NK-92 treated with Interleukin-12 subunit alpha and Interleukin-12 subunit beta, amount 100 ng/mL, for 24 hours (cell line): ENCODE results near the gene ACBD4.
A peak's percentile ranks its signal among the peaks of the same experiment; 100 is the strongest.

Experiments
- DNase-seq: peaks from one replicate; lab custom pipeline; 2025; lab: John Stamatoyannopoulos, UW

The ACBD4 gene, protein sequence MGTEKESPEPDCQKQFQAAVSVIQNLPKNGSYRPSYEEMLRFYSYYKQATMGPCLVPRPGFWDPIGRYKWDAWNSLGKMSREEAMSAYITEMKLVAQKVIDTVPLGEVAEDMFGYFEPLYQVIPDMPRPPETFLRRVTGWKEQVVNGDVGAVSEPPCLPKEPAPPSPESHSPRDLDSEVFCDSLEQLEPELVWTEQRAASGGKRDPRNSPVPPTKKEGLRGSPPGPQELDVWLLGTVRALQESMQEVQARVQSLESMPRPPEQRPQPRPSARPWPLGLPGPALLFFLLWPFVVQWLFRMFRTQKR

DNA sequence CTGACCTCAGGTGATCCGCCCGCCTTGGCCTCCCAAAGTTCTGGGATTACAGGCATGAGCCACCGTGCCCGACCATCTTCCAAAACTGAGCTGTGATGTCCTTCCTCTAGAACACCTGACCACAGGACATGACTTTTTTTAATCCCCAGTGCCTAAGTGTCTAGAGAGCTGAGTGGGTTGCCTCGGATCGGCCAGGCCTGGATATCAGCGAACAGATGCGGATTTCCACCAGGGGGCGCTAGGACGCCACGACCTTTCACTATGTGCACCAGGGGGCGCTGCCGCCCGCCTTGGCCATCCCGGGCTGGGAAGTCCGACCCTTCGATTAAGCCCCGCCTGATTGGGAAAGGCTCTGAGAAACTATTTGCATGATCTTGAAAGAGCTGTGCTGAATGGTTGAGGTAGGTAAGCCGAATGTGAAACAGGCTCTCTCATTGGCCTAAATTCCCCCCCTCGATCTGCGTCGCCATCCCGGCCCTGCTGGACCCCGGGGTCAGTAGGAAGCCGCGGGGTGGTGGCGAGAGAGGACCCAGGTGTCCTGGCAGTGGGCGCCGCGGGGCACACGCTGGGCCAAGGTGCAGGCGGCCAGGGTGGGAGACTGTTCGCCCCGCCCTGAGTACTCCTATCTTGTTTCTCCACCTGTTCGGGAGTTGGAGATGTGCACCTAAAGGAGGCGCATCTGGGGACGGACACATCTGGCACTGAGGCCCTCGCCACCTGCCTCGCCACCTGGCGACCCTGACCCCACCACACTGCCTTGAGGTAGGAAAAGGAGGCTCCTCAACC, at the start of gene ACBD4:
TSS of gene ACBD4 (plus strand) at position 496 of the 786 bp plus-strand sequence. CDS start 458 bp downstream, outside the sequence.
- DNase-seq, result peak; percentile 94

DNA sequence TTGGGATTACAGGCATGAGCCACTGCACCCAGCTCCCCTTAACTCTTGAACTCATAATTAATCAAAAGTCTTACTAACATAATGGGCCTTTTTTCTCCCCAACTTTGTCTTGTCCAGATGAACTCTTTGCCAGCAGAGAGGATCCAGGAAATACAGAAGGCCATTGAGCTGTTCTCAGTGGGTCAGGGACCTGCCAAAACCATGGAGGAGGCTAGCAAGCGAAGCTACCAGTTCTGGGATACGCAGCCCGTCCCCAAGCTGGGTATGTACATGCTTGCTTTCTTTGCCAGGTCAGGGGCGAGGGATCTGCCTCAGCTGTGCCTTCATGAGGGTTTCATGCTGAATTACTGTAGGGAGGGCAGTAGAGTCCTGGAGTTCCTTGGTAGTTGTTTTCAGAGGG, 49.1 kb upstream of the ACBD4 start:
- no peak for DNase-seq

DNA sequence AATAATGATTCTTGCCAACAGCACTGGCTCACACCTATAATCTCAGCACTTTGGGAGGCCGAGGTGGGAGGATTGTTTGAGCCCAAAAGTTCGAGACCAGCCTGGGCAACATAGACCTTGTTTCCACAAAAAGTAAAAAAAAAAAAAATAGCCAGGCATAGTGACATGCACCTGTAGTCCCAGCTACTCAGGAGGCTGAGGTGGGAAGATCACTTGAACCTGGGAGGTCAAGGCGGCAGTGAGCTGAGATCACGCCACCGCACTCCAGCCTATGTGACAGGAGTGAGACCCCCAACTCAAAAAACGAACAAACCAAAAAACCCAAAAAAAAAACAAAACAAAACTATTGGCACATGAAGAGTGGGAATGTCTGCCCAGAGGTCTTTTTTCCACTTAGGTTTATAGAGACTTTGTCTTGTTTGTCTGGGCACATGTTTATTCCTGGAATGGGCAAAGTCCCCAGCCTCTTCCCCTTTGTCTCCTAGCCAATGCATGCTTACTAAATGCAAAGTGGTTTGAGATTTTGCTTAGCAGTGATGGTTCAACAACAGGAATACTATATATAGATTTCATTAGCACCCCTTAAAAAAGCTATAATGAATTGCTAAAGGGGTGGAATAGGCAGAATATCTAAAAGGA, 48.5 kb upstream of the ACBD4 start:
- no peak for DNase-seq

DNA sequence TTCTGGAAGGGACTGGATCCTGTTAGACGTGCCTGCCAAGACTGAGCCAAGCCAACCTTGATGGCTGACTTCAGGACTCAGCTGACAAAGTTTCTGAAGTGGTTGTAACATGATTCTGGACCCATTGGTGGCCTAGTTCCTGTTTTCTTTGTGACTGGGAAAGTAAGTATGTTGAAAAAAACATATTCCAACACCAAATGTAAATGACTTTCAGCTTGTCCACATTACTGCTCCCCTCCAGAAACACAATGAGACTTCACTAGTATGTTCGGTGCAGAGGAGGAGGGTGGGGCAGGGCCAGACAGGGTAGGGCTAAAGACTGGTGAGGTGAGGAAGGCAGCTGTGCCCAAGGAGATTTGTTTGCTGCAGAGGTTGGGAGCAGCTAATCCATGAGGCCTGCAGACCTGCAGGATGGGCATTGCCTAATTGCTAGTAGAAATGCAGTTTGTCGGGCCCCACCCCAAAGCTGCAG, 47.9 kb upstream of the ACBD4 start:
- no peak for DNase-seq

DNA sequence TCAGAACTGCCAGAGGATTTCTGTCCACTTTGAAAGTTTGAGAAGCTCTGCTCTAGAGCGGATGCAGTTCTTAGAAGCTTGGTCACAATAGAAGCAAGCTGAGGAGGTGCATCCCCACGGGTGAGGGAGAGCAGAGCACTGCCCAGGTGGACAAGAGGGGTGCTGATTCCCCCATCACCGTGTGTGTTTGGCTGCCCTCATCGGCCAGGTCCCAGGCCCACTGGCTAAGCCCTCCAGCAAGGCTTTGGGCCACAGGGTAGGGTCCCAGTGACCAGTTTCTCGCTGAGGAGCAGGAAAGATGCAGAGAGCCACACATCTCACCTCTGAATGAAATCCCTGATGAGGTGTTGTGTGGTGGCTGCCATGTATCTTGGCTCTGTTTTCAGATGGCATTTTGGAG, 47.5 kb upstream of the ACBD4 start:
- DNase-seq, result no peak

DNA sequence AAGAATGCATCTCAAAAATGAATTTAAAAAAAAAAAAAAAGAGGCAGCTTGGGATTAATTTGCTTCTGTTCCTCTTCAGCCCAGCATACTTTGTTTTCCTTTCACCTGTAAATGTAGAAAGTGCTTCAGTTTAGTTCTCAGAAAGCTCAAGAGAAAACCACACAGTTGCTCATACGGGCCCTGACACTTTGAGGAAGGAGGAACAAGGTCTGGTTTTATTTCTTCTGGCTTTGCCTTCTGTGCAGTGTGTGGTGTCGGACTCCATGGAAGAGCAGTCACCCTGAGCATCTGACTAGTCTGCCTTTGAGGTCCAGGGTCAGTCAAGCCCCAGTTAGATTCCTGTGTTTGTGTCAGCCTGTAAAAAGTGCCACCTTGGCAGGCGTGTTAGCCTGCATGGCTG, 46.7 kb upstream of the ACBD4 start:
- no peak for DNase-seq

DNA sequence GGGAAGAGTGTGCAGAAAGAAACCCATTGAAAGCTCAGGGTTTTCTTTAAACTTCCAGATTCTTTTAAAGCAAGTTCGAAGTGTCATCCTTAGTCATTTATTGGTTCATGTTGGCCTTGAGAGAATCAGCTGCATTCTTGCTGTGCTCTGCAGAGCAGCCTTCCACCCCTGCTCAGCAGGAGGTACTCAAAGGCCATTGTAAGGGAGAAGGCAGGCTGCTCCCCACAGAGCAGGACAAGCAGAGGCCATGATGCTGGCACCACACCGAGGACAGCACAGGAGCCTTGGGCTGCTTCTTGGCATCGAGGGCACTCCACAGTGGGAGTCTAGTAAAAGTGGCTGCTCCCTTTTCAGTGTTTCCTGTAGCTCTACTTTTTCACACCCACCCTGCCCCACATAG, 44.8 kb upstream of the ACBD4 start:
- DNase-seq, result no peak

DNA sequence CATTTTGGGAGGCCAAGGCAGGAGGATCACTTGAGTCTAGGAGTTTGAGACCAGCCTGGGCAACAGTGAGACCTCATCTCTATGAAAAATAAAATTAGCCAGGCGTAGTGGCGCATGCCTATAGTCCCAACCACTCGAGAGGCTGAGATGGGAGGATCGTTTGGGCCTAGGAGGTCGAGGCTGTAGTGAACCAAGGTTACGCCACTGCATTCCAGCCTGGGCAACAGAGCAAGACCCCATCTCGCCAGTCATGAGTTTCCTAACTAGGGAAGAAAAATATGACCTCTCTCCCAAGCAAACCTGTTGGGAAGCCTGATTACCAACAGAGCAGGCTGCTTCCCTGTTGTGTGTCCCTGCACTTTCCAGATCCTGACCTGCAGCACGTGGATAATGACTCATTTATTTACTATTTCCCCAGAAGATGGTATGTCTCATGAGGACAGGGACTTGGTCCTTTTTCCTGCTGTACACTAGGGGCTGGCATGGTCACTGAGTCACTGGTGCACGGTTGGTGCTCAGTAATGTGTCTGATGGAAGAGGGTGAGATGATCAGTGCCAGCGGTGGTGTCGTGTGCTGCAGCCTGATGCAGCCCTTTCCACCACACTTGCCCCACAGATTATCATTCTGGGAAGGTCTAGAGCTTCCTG, 43.6 kb upstream of the ACBD4 start:
- no peak for DNase-seq

DNA sequence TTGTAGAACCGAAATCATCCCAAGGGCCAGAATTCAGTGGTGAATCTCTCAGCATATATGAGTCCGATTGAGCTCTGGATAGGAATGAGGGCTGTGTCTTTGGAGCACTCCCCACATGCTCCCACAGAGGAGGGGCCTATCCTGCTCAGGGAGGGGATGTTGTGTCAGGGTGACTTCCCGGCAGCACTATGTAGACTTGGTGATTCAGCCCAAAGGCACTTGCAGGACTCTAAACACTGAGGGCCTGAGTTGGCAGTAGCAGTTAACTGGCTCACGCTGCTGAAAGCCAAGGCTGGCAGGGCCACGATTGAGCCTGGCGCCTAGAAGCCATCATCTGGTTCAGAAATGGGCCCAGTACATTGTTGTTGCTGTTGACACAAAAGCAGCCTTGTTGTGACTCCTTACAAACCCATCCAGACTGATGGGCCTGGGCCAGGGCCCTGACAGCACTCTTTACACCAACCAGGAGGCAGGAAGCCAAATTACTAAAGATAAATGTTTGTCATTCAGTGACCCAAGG, 42.5 kb upstream of the ACBD4 start:
- no peak for DNase-seq

DNA sequence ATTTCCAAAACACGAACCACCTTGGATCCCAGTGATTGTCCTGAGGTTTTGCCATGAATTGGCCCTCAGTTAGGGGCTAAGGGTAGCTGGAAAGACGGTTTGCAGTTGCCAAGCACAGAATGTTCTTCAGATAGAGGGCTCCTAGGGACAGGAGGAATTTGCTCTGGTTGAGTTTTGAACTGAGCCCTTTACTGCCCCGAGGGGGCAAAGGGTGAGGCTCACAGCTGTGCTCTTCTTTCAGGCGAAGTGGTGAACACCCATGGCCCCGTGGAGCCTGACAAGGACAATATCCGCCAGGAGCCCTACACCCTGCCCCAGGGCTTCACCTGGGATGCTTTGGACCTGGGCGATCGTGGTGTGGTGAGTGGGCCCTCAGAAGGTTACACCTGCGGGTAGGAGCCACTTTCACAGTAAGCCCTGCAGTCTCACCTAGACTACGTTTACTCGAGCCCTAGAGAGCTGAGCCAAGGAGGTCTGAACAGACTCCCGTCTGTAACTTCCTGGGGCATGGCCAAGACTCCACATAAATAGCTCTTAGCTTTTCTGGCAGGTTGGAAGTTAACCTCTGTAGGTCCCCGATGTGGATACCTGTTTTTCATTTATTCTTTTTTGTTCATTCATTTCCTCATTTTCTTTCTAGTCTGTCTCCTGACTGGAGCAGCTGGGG, 41.9 kb upstream of the ACBD4 start:
- DNase-seq, result no peak

DNA sequence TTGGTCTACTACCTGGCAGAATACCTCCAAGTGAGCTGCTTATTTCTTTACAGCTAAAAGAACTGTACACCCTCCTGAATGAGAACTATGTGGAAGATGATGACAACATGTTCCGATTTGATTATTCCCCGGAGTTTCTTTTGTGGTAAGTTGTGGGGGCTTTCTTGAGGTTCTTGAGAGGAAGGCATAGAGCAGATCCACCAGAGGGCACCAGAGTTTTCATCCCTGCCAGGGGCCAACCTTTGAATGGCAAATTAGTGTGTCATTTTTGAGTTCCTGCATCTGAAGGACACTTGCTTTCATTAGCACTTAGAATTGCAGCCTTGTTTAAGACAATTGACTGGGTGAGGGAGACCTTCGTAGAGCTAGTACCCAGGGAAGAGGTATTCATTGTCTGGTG, 39.3 kb upstream of the ACBD4 start:
- no peak for DNase-seq

DNA sequence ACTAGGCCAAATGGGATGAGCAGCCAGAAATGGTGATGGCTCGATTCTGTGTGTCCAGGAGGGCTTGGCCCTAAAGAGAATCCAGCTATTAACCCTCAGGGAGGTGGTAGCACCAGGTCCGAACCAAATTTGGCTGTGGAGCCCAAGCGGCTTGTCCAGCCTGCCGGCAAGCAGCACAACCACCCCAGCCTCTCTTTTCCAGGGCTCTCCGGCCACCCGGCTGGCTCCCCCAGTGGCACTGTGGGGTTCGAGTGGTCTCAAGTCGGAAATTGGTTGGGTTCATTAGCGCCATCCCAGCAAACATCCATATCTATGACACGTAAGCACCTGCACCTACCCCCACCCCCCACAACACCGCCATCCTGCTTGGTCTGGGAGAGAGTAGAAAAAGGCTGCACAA, 38.6 kb upstream of the ACBD4 start:
- DNase-seq, result no peak

DNA sequence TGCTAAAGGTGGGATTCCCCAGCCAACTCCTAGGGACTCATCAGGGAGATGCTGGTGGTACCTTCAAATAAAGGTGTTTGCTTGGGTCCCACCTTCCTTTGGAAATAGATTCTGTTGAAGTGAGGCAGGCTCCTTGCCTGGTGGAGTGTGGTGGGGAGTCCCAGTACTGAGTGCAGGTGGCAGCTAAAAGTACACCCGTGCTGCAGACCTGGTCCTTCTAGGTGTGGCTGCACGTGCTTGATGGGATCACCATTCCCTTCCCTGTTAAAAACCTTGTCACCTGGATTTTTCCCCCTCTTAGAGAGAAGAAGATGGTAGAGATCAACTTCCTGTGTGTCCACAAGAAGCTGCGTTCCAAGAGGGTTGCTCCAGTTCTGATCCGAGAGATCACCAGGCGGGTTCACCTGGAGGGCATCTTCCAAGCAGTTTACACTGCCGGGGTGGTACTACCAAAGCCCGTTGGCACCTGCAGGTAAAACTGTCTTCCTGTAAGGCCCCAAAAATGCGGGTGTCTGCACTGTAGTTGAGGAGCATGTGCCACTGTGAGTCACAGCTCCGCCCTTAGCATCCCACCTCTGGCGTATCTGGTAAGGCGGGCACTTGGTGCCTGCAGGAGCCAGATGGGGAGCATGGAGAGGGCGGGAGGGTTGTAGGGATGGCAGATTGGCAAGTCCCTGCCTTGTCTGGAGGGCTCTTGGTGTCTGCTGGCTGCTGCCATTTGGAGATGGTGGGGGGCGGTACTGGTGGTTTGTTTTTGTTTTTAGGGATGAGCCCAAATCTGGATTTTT, 37.2 kb upstream of the ACBD4 start:
- no peak for DNase-seq

DNA sequence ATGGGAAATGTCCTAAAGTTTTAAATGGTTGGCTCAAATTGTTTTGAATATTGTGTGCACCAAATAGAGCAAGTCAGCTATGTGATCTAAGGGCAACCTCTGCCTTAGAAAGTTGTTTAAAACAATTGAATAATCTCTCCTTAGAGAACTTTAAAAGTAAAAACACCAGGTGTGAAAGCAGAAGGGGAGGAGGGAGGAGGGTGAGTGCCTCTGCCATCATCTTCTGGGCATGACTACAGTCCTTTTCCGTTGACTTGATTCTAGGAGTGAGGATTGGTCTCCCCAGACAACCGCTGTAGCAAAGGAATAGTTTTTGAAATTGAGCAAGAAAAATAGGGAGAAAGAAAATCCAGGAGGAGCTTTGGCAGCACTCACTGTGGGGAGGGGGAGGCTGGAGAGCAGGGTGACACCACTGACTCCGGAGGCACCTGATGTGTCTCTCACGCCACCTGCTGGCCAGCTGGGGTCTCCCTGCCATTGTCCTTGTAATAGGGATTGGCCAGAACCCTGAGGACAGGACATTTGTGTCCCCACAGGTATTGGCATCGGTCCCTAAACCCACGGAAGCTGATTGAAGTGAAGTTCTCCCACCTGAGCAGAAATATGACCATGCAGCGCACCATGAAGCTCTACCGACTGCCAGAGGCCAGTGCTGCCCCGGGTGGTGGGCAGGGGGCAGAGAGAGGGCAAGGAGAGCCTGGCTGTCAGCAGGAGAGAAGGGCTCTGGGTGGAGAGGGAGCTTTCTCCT, 36.4 kb upstream of the ACBD4 start:
- peak; percentile 55 for DNase-seq

DNA sequence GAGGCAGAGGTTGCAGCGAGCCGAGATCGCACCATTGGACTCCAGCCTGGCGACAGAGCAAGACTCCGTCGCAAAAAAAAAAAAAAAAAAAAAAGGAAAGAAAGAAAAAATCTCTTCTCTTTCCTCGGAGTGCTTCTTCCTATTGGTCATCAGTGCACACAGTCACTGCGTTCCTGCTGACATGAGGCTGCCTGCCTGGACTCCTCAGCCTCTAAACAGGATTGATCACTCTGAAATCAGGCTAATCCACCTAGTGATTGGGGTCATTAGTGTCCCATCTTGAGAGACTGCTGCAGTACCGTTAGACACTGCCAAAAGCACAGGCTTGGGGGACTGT, 34.0 kb upstream of the ACBD4 start:
- no peak for DNase-seq

DNA sequence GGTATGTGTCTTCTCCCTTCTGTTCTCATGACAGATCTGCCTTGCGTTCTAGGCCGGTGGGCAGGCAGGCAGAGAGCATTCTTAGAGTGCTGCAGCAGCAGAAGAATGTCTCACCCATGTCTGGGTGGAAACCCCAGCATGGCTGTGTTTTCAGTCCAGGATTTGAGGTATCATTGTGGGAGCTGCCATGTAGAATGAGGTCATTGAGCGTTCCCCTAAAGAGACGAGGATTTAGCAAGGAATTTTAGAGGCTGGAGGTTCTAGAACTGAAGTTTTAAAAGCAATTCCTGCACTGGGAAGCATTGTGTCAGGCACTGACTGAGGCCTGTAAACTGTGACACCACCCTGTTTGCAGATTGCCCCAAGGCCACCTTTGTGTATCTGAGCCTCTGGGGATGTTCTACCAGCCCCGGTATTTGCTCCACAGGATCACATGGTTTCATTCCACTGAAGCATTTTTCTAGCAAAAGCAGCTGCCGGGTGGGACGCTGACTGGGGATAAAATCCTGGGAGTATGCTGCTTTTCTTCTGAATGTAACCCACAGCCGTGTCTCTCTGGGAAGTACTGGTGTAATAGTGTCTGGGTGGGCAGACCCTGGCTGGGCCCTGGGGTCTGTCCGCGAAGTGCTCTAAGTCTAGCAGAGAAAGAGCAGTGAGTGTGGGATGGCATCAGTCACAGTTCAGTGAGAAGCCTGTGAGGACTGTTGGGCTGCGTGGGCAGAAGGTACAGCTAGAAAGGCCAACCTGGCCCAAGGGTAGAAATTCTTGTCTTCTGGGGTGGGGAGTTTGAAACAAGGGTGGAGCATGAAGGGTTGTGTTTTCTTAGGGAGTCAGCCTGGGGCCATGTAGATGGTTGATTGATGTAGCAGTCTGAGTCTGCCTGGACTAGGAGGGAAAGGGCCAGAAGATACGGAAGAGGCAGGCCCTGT, 33.3 kb upstream of the ACBD4 start:
- DNase-seq, result no peak

DNA sequence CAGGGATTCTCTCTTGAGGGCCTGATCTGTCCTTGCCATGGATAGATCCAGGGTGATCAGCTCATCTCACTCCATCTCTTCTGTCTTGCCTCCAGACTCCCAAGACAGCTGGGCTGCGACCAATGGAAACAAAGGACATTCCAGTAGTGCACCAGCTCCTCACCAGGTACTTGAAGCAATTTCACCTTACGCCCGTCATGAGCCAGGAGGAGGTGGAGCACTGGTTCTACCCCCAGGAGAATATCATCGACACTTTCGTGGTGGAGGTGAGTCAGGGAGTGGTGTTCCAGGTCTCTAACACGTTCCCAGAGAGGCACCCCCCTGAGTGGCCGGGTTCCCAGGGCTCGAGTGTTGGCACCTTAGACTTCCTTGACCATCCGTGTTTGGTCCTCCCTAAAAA, 32.6 kb upstream of the ACBD4 start:
- no peak for DNase-seq

DNA sequence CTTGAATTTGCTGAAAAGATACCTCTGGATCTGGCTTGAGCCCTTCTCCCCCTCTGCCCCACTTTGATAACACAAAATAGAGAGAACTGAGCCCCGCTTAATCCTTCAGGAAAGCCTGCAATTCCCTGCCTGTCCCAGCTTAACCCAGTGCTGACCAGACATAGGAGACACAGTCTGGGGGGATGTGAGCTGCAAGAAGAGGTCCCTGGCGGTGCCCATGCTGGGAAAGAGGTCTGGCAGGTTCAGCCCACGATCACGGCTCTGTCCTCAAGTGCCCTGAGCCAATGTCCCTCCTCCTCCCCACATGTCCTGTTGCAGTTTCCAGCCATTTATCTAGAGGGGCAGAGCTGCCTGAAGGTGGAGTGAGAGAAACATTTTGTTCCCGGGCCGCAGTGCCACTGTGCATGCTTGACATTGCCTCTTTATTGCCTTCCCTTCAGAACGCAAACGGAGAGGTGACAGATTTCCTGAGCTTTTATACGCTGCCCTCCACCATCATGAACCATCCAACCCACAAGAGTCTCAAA, 32.2 kb upstream of the ACBD4 start:
- DNase-seq, result no peak

DNA sequence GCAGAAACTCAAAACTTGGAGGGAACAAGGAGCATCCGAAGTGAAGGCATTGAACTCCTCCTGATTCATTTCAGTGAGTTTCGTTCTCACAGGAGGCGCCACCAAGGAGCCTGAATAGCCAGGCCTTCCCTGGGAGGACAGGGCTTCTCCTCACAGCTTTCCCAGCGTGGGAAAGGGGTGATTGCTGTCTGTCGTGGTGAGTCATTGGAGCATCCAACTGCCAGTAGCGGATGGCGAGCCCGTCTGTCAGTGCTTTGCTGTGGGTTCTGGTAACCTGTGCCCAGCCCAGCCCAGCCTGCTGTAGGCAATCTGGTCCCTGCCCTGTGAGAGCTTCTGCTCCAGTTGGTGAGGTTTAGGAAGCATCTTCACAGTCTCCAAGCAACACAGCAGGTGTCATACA, 31.5 kb upstream of the ACBD4 start:
- DNase-seq, result no peak
